ENCODE data around the gene PKP1. TPM values are rescaled to one million over a fixed set of nuclear protein-coding genes. Genes with fewer than 3 reads are reported as not detected.

The PKP1 gene
- total RNA-seq, 1 experiment from 2014 or later = not detected

DNA sequence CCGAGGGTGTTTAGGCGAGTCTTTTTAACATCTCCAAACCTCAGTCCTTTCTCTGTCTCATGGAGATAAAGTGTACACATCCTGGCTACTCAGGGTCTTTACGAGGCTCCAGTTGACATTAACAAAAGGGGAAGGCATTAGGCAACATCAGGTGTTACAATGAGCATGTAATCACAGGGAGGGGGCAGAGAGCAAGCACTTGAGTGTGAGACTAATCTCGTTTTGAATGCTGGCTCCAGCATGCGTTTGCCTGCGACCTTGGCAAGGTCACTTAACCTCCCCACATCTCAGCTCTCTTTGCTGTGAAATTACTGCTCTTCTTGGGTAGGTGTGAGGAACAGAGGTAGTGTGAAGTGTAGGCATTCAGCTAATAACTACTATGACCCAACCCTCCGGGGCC, 91.1 kb downstream of the PKP1 start:
- H3K9me3 ChIP-seq (replicated peaks) = no peaks in the 10 kb centered on the region
- no peak overlapping the region for H3K4me3 ChIP-seq
- H3K36me3 ChIP-seq = peaks cover 14% of the 10 kb centered on the region
- peak overlapping the region; percentile 3; the same call in 1 of the 2 replicates for H3K27ac ChIP-seq
- peak in 1 of 2 experiments; percentile 42 for DNase-seq
- peaks cover 57% of the 10 kb centered on the region for H3K4me1 ChIP-seq
- no peaks in the 10 kb centered on the region for H3K27me3 ChIP-seq

- Histone ChIP-seq H3K4me1 (peaks cover 57% of the 10 kb centered on the region), H3K27me3 (no peaks in the 10 kb centered on the region), H3K9me3 (replicated peaks) (no peaks in the 10 kb centered on the region), H3K27ac (no peak overlapping the region), H3K36me3 (peaks cover 7% of the 10 kb centered on the region), H3K4me3 (no peak overlapping the region)
- peak in 1 of 2 experiments; percentile 37 for DNase-seq
Measured at GRCh38 chr1:201375169-201375568, 91.9 kb downstream of the PKP1 start.

DNA sequence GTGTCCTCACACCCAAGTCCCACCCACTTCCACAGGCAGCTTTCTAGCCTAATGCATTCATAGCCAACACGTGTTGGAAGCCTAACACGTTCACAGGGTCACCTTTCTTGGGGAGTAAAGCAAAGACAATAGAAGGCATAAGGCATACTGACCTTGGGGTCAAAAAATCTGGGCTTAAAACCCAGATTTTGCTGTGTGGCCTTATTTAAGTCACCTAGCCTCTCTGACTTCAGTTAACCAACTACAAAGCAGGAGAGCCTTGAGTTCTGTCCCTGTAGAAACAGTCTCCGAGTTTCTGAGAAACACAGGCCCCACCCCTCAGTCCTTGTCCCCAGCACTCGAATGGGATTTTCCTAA, 92.8 kb downstream of the PKP1 start:
- H3K36me3 ChIP-seq = no peaks in the 10 kb centered on the region; the same call in 1 of the 2 replicates
- no peak for DNase-seq
- H3K27ac ChIP-seq = peak overlapping the region; percentile 78
- H3K4me1 ChIP-seq = peaks cover 57% of the 10 kb centered on the region
- H3K4me3 ChIP-seq = peak overlapping the region; percentile 57
- no peaks in the 10 kb centered on the region for H3K27me3 ChIP-seq
- no peaks in the 10 kb centered on the region for H3K9me3 ChIP-seq (replicated peaks)

- Histone ChIP-seq H3K27ac (peak overlapping the region; percentile 78), H3K9me3 (replicated peaks) (no peaks in the 10 kb centered on the region), H3K4me1 (peaks cover 57% of the 10 kb centered on the region), H3K4me3 (peak overlapping the region; percentile 57), H3K36me3 (no peaks in the 10 kb centered on the region; the same call in 1 of the 2 replicates), H3K27me3 (no peaks in the 10 kb centered on the region)
- DNase-seq = peak; percentile 93 to 94
Measured at GRCh38 chr1:201376464-201377374, 93.4 kb downstream of the PKP1 start.

- H3K36me3 ChIP-seq = no peaks in the 10 kb centered on the region
- H3K4me3 ChIP-seq = peak within 1 kb of the TSS; percentile 57
- H3K27me3 ChIP-seq = no peaks in the 10 kb centered on the region
- H3K4me1 ChIP-seq = peaks cover 55% of the 10 kb centered on the region
- H3K9me3 ChIP-seq (replicated peaks) = no peaks in the 10 kb centered on the region
- DNase-seq = peak; percentile 91 to 92
- H3K27ac ChIP-seq = peak within 1 kb of the TSS; percentile 78
Measured at GRCh38 chr1:201377611-201378092, 94.3 kb downstream of the PKP1 start, which contains the start of gene TNNT2. Gene TNNT2, minus strand, starts transcription at chr1:201377680. Its CDS starts 4,426 bp downstream, at chr1:201373254.

- no peak overlapping the region for H3K4me3 ChIP-seq
- peaks cover 61% of the 10 kb centered on the region for H3K4me1 ChIP-seq
- no peaks in the 10 kb centered on the region for H3K9me3 ChIP-seq (replicated peaks)
- DNase-seq = no peak
- H3K27me3 ChIP-seq = no peaks in the 10 kb centered on the region
- H3K36me3 ChIP-seq = no peaks in the 10 kb centered on the region
- no peak overlapping the region for H3K27ac ChIP-seq
Measured at GRCh38 chr1:201378804-201379203, 95.5 kb downstream of the PKP1 start.

GRCh38 chr1:201379733-201380242, 96.5 kb downstream of the PKP1 start:
- no peak overlapping the region for H3K27ac ChIP-seq
- H3K4me1 ChIP-seq = peaks cover 58% of the 10 kb centered on the region
- H3K9me3 ChIP-seq (replicated peaks) = no peaks in the 10 kb centered on the region
- no peak overlapping the region for H3K4me3 ChIP-seq
- H3K27me3 ChIP-seq = no peaks in the 10 kb centered on the region
- no peak for DNase-seq
- no peaks in the 10 kb centered on the region for H3K36me3 ChIP-seq

- DNase-seq = no peak
- no peak overlapping the region for H3K4me3 ChIP-seq
- peaks cover 54% of the 10 kb centered on the region for H3K4me1 ChIP-seq
- H3K27me3 ChIP-seq = no peaks in the 10 kb centered on the region
- no peaks in the 10 kb centered on the region for H3K9me3 ChIP-seq (replicated peaks)
- no peak overlapping the region for H3K27ac ChIP-seq
- no peaks in the 10 kb centered on the region for H3K36me3 ChIP-seq
Measured at GRCh38 chr1:201381130-201381529, 97.8 kb downstream of the PKP1 start.

Other genes with a start within 250 kb of the PKP1 start
- 0.15 and 0.24 TPM in 2 replicates for gene CACNA1S, start 171.1 kb upstream of the PKP1 start, total RNA-seq (2014; rRNA removed; shearing (Covaris generic))
- gene ASCL5, start 156.3 kb upstream of the PKP1 start, total RNA-seq (2014; rRNA removed; shearing (Covaris generic)) = not detected in 2 replicates
- 83.5 and 87.4 TPM in 2 replicates for gene TMEM9, start 129.0 kb upstream of the PKP1 start, total RNA-seq (2014; rRNA removed; shearing (Covaris generic))
- gene IGFN1, start 92.7 kb upstream of the PKP1 start, total RNA-seq (2014; rRNA removed; shearing (Covaris generic)) = not detected in 2 replicates
- gene TNNT2, start 94.2 kb downstream of the PKP1 start, total RNA-seq (2014; rRNA removed; shearing (Covaris generic)) = 74.9 and 90.0 TPM in 2 replicates
- gene LAD1, start 115.8 kb downstream of the PKP1 start, total RNA-seq (2014; rRNA removed; shearing (Covaris generic)) = 1.1 and 2.9 TPM in 2 replicates
- gene TNNI1, start 138.2 kb downstream of the PKP1 start, total RNA-seq (2014; rRNA removed; shearing (Covaris generic)) = 230 and 281 TPM in 2 replicates
- 30.8 and 33.9 TPM in 2 replicates for gene PHLDA3, start 185.7 kb downstream of the PKP1 start, total RNA-seq (2014; rRNA removed; shearing (Covaris generic))
- gene CSRP1, start 223.6 kb downstream of the PKP1 start, total RNA-seq (2014; rRNA removed; shearing (Covaris generic)) = 80.6 and 84.6 TPM in 2 replicates